Subcutaneous abdominal adipose tissue (tissue), 5 donors: Measurements from ENCODE around the gene DMD.

Source experiments
- H3K27ac ChIP-seq: one replicate; pipeline ENCODE4 v1.7.0; 2013; ENCODE audit warnings: low read depth, mild to moderate bottlenecking, inconsistent platforms, low read length, moderate library complexity
- H3K27me3 ChIP-seq, 5 donors: one replicate each; pipeline ENCODE4 v1.7.0; 2013; ENCODE audit warnings: low read length in 5 of 5, inconsistent platforms in 1 of 5; ENCODE audit not compliant: control insufficient read depth in 5 of 5, insufficient read depth in 4 of 5
- H3K36me3 ChIP-seq, 5 donors: one replicate each; pipeline ENCODE4 v1.7.0; 2013; ENCODE audit warnings: low read length in 5 of 5; ENCODE audit not compliant: control insufficient read depth in 5 of 5, insufficient read depth in 5 of 5
- H3K4me1 ChIP-seq, 5 donors: one replicate each; pipeline ENCODE4 v1.7.0; 2013; ENCODE audit warnings: low read length in 5 of 5, mild to moderate bottlenecking in 3 of 5, moderate library complexity in 1 of 5; ENCODE audit not compliant: control insufficient read depth in 5 of 5, insufficient read depth in 5 of 5
- H3K4me3 ChIP-seq, 5 donors: one replicate each; pipeline ENCODE4 v1.7.0; 2013; ENCODE audit warnings: low read length in 5 of 5, low read depth in 1 of 5
- H3K9ac ChIP-seq, 5 donors: one replicate each; pipeline ENCODE4 v1.7.0; 2013; ENCODE audit warnings: low read length in 5 of 5, mild to moderate bottlenecking in 4 of 5, moderate library complexity in 3 of 5
- H3K9me3 ChIP-seq, 5 donors: one replicate each; pipeline ENCODE4 v1.7.0; 2013; ENCODE audit warnings: low read length in 5 of 5; ENCODE audit not compliant: control insufficient read depth in 5 of 5
- donor health status: healthy.
- donor health status: healthy.
- donor health status: healthy.
- donor health status: healthy.
- donor health status: healthy.

Gene DMD

GRCh38 chrX:31747411-31747810, 1463.9 kb downstream of the DMD start:
- H3K9me3 ChIP-seq, result peaks cover 0 to 4% (median 0%) of the 10 kb centered on the region in 5 donors
- H3K36me3 ChIP-seq, result no peaks in the 10 kb centered on the region
- peaks cover 0 to 3% (median 0%) of the 10 kb centered on the region in 5 donors for H3K27me3 ChIP-seq
- H3K9ac ChIP-seq, result no peak overlapping the region
- H3K4me3 ChIP-seq, result no peak overlapping the region
- no peak overlapping the region for H3K27ac ChIP-seq
- no peaks in the 10 kb centered on the region for H3K4me1 ChIP-seq

GRCh38 chrX:31743004-31743403, 1468.3 kb downstream of the DMD start:
- H3K36me3 ChIP-seq, result no peaks in the 10 kb centered on the region

GRCh38 chrX:31717474-31717873, 1493.9 kb downstream of the DMD start:
- no peaks in the 10 kb centered on the region for H3K36me3 ChIP-seq
- H3K27ac ChIP-seq, result no peak overlapping the region
- H3K4me1 ChIP-seq, result no peaks in the 10 kb centered on the region
- H3K9ac ChIP-seq, result no peak overlapping the region
- H3K9me3 ChIP-seq, result no peaks in the 10 kb centered on the region
- H3K27me3 ChIP-seq, result no peaks in the 10 kb centered on the region
- no peak overlapping the region for H3K4me3 ChIP-seq

More at GRCh38 chrX:31743004-31743403, 1468.3 kb downstream of the DMD start:
- Histone ChIP-seq H3K9ac (no peak overlapping the region), H3K4me3 (no peak overlapping the region), H3K9me3 (peaks cover 0 to 6% (median 0%) of the 10 kb centered on the region in 5 donors), H3K27me3 (peaks cover 0 to 3% (median 0%) of the 10 kb centered on the region in 5 donors), H3K4me1 (no peaks in the 10 kb centered on the region), H3K27ac (no peak overlapping the region)

- no peak overlapping the region for H3K4me3 ChIP-seq
- no peaks in the 10 kb centered on the region for H3K4me1 ChIP-seq
- no peak overlapping the region for H3K27ac ChIP-seq
- H3K9ac ChIP-seq, result no peak overlapping the region
- no peaks in the 10 kb centered on the region for H3K27me3 ChIP-seq
- no peaks in the 10 kb centered on the region for H3K36me3 ChIP-seq
- H3K9me3 ChIP-seq, result no peaks in the 10 kb centered on the region
These were observed 1495.7 kb downstream of the DMD start for GRCh38 chrX:31715675-31716074.

- Histone ChIP-seq H3K4me1 (no peaks in the 10 kb centered on the region), H3K9me3 (no peaks in the 10 kb centered on the region), H3K27me3 (no peaks in the 10 kb centered on the region), H3K36me3 (no peaks in the 10 kb centered on the region), H3K4me3 (no peak overlapping the region), H3K27ac (no peak overlapping the region), H3K9ac (no peak overlapping the region)
These were observed 1496.6 kb downstream of the DMD start for GRCh38 chrX:31714797-31715196.

- no peaks in the 10 kb centered on the region for H3K27me3 ChIP-seq
- no peaks in the 10 kb centered on the region for H3K36me3 ChIP-seq
- no peak overlapping the region for H3K9ac ChIP-seq
- H3K4me1 ChIP-seq, result peaks cover 0 to 4% (median 0%) of the 10 kb centered on the region in 5 donors
- H3K9me3 ChIP-seq, result no peaks in the 10 kb centered on the region
- H3K27ac ChIP-seq, result no peak overlapping the region
- no peak overlapping the region for H3K4me3 ChIP-seq
These were observed 1498.2 kb downstream of the DMD start for GRCh38 chrX:31713120-31713519.

- H3K27ac ChIP-seq, result no peak overlapping the region
- H3K9me3 ChIP-seq, result no peaks in the 10 kb centered on the region
- H3K9ac ChIP-seq, result no peak overlapping the region
- H3K36me3 ChIP-seq, result no peaks in the 10 kb centered on the region
- H3K27me3 ChIP-seq, result peaks cover 0 to 2% (median 0%) of the 10 kb centered on the region in 5 donors
- H3K4me3 ChIP-seq, result no peak overlapping the region
- H3K4me1 ChIP-seq, result peaks cover 0 to 9% (median 0%) of the 10 kb centered on the region in 5 donors
These were observed 1500.2 kb downstream of the DMD start for GRCh38 chrX:31711166-31711565.

- no peak overlapping the region for H3K27ac ChIP-seq
- no peak overlapping the region for H3K4me3 ChIP-seq
- H3K27me3 ChIP-seq, result peaks cover 0 to 6% (median 0%) of the 10 kb centered on the region in 5 donors
- no peaks in the 10 kb centered on the region for H3K9me3 ChIP-seq
- no peaks in the 10 kb centered on the region for H3K36me3 ChIP-seq
- peaks cover 0 to 9% (median 0%) of the 10 kb centered on the region in 5 donors for H3K4me1 ChIP-seq
- H3K9ac ChIP-seq, result no peak overlapping the region
These were observed 1503.2 kb downstream of the DMD start for GRCh38 chrX:31708116-31708515.

GRCh38 chrX:31706466-31706865, 1504.9 kb downstream of the DMD start:
- H3K36me3 ChIP-seq, result no peaks in the 10 kb centered on the region
- no peak overlapping the region for H3K4me3 ChIP-seq
- H3K27ac ChIP-seq, result no peak overlapping the region
- peaks cover 0 to 9% (median 0%) of the 10 kb centered on the region in 5 donors for H3K4me1 ChIP-seq
- no peak overlapping the region for H3K9ac ChIP-seq
- no peaks in the 10 kb centered on the region for H3K9me3 ChIP-seq
- H3K27me3 ChIP-seq, result peaks cover 0 to 6% (median 0%) of the 10 kb centered on the region in 5 donors

GRCh38 chrX:31705816-31706215, 1505.5 kb downstream of the DMD start:
- H3K9me3 ChIP-seq, result no peaks in the 10 kb centered on the region
- peaks cover 0 to 6% (median 0%) of the 10 kb centered on the region in 5 donors for H3K27me3 ChIP-seq
- no peak overlapping the region for H3K4me3 ChIP-seq
- H3K9ac ChIP-seq, result no peak overlapping the region
- no peak overlapping the region for H3K27ac ChIP-seq
- peaks cover 0 to 9% (median 0%) of the 10 kb centered on the region in 5 donors for H3K4me1 ChIP-seq
- H3K36me3 ChIP-seq, result no peaks in the 10 kb centered on the region

GRCh38 chrX:31704938-31705337, 1506.4 kb downstream of the DMD start:
- no peak overlapping the region for H3K4me3 ChIP-seq
- H3K36me3 ChIP-seq, result no peaks in the 10 kb centered on the region
- H3K9me3 ChIP-seq, result no peaks in the 10 kb centered on the region
- H3K27me3 ChIP-seq, result peaks cover 0 to 6% (median 0%) of the 10 kb centered on the region in 5 donors
- H3K4me1 ChIP-seq, result peaks cover 0 to 9% (median 0%) of the 10 kb centered on the region in 5 donors
- no peak overlapping the region for H3K27ac ChIP-seq
- no peak overlapping the region for H3K9ac ChIP-seq
